Measurements from ENCODE around the gene FIGNL2. TPM values are rescaled to one million over a fixed set of nuclear protein-coding genes. Genes with fewer than 3 reads are reported as not detected.

Gene FIGNL2
- total RNA-seq, 1 donor from 2014 or later = 17.8 TPM

- Mint-ChIP-seq H3K27ac (peak overlapping the region; percentile 55), H3K27me3 (no peaks in the 10 kb centered on the region), H3K4me1 (ENCODE audit: unreplicated experiment) (peaks cover 26% of the 10 kb centered on the region), H3K36me3 (no peaks in the 10 kb centered on the region), H3K4me3 (no peak overlapping the region), H3K9me3 (no peaks in the 10 kb centered on the region)
- TF ChIP-seq CTCF (conservative IDR thresholded peaks at IDR 0.05) = peak; percentile 64
- no peak for DNase-seq (ENCODE audit: extremely low spot score, unreplicated experiment)
These were observed 24.5 kb downstream of the FIGNL2 start for GRCh38 chr12:51823875-51824565.

- Mint-ChIP-seq H3K27me3 (no peaks in the 10 kb centered on the region), H3K36me3 (no peaks in the 10 kb centered on the region), H3K4me1 (ENCODE audit: unreplicated experiment) (peaks cover 16% of the 10 kb centered on the region), H3K4me3 (peak overlapping the region; percentile 39), H3K9me3 (no peaks in the 10 kb centered on the region), H3K27ac (peak overlapping the region; percentile 43)
- DNase-seq (ENCODE audit: extremely low spot score, unreplicated experiment) = no peak
- TF ChIP-seq CTCF (conservative IDR thresholded peaks at IDR 0.05) = no peak
These were observed 25.6 kb downstream of the FIGNL2 start for GRCh38 chr12:51822956-51823355.

- Mint-ChIP-seq H3K36me3 (peaks cover 5% of the 10 kb centered on the region), H3K27ac (peak overlapping the region; percentile 43), H3K9me3 (no peaks in the 10 kb centered on the region), H3K4me3 (peak overlapping the region; percentile 11), H3K27me3 (no peaks in the 10 kb centered on the region), H3K4me1 (ENCODE audit: unreplicated experiment) (peaks cover 15% of the 10 kb centered on the region)
- no peak for TF ChIP-seq CTCF (conservative IDR thresholded peaks at IDR 0.05)
- DNase-seq (ENCODE audit: extremely low spot score, unreplicated experiment) = no peak
These were observed 26.3 kb downstream of the FIGNL2 start for GRCh38 chr12:51822261-51822616.

- Mint-ChIP-seq H3K27ac (no peak overlapping the region), H3K4me3 (peak overlapping the region; percentile 11), H3K36me3 (peaks cover 5% of the 10 kb centered on the region), H3K9me3 (no peaks in the 10 kb centered on the region), H3K4me1 (ENCODE audit: unreplicated experiment) (peaks cover 15% of the 10 kb centered on the region), H3K27me3 (peaks cover 5% of the 10 kb centered on the region)
- no peak for TF ChIP-seq CTCF (conservative IDR thresholded peaks at IDR 0.05)
- no peak for DNase-seq (ENCODE audit: extremely low spot score, unreplicated experiment)
These were observed 26.9 kb downstream of the FIGNL2 start for GRCh38 chr12:51821440-51822260.

GRCh38 chr12:51820526-51821439 lies 27.7 kb downstream of the FIGNL2 start:
- H3K4me3 Mint-ChIP-seq = no peak overlapping the region
- H3K27me3 Mint-ChIP-seq = peaks cover 14% of the 10 kb centered on the region
- no peaks in the 10 kb centered on the region for H3K9me3 Mint-ChIP-seq
- peaks cover 5% of the 10 kb centered on the region for H3K36me3 Mint-ChIP-seq
- H3K4me1 Mint-ChIP-seq (ENCODE audit: unreplicated experiment) = peaks cover 10% of the 10 kb centered on the region
- no peak overlapping the region for H3K27ac Mint-ChIP-seq
- peak; percentile 59 for TF ChIP-seq CTCF (conservative IDR thresholded peaks at IDR 0.05)
- DNase-seq (ENCODE audit: extremely low spot score, unreplicated experiment) = peak; percentile 77
